Endothelial cell of umbilical vein (primary cell): Measurements from ENCODE around the gene PON1. TPM values are rescaled to one million over a fixed set of nuclear protein-coding genes. Genes with fewer than 3 reads are reported as not detected.

Source experiments
- BruUV-seq: library from RNA; stranded (reverse); fragments of 400-500 nt; replicated peaks from 2 replicates; lab custom pipeline; 2021; lab: Mats Ljungman, UMichigan
- CTCF ChIA-PET: fragments of 300-600, 350-600 bp; sonication (Branson Sonifier 250); formaldehyde crosslinking; loops from one replicate; lab custom pipeline; 2021; ENCODE audit warnings: antibody characterized with exemption, inconsistent platforms; lab: Charles Lee
- POLR2A ChIA-PET: fragments of 300-600, 350-600 bp; sonication (Branson Sonifier 250); formaldehyde crosslinking; loops from one replicate; lab custom pipeline; 2021; ENCODE audit warnings: antibody characterized with exemption, inconsistent platforms; lab: Charles Lee
- DNase-seq: peaks from one replicate; pipeline ENCODE4 v3.0.0-alpha.2; 2011; ENCODE audit warnings: low read depth, low spot score
- FAIRE-seq: peaks from 2 replicates; lab custom pipeline; 2011; peaks lifted over from hg19 to GRCh38; lab: Jason Lieb, UNC
- H2AFZ ChIP-seq: 2 replicates; pipeline ENCODE4 v1.6.0; 2012; ENCODE audit warnings: low read depth, low read length, control low read depth, inconsistent platforms
- H3K27ac ChIP-seq: 2 replicates; pipeline ENCODE4 v1.5.1; 2011; ENCODE audit warnings: low read depth, mild to moderate bottlenecking, control low read depth, low read length, moderate library complexity; ENCODE audit not compliant: insufficient read depth
- H3K27me3 ChIP-seq, 2 experiments: 2 replicates each; pipeline versions ENCODE4 v1.6.0 to v1.6.1; 2011; ENCODE audit warnings: low read length in 2 of 2, mixed read lengths in 1 of 2; ENCODE audit not compliant: control insufficient read depth in 2 of 2, insufficient read depth in 2 of 2
- H3K36me3 ChIP-seq, 2 experiments: 2 replicates in 1 of 2; 3 replicates in 1 of 2; pipeline ENCODE4 v1.5.1; 2011; ENCODE audit warnings: low read length in 2 of 2, mild to moderate bottlenecking in 1 of 2, moderate library complexity in 1 of 2; ENCODE audit not compliant: control insufficient read depth in 2 of 2, insufficient read depth in 2 of 2; ENCODE audit errors: extremely low read depth in 1 of 2
- H3K4me1 ChIP-seq: 3 replicates; pipeline ENCODE4 v1.5.1; 2011; ENCODE audit warnings: mild to moderate bottlenecking, low read length; ENCODE audit not compliant: control insufficient read depth, insufficient read depth; ENCODE audit errors: extremely low read depth
- H3K4me2 ChIP-seq: 2 replicates; pipeline ENCODE4 v1.6.1; 2011; ENCODE audit warnings: low read length, control low read depth, mixed read lengths; ENCODE audit not compliant: insufficient read depth
- H3K4me3 ChIP-seq, 3 experiments: fragments of 200-600 bp in 1 of 3; sonication (generic), shearing (Covaris generic) in 1 of 3; replicated peaks in 1 of 3; 2 replicates each; pipeline ENCODE4 v1.5.1; 2011 to 2016; ENCODE audit warnings: control low read depth in 3 of 3, low read length in 3 of 3, mild to moderate bottlenecking in 2 of 3, inconsistent platforms in 1 of 3, low read depth in 1 of 3, moderate library complexity in 1 of 3; ENCODE audit not compliant: insufficient read depth in 1 of 3
- H3K79me2 ChIP-seq: 2 replicates; pipeline ENCODE4 v1.6.0; 2012; ENCODE audit warnings: low read length, inconsistent platforms; ENCODE audit not compliant: control insufficient read depth, insufficient read depth
- H3K9ac ChIP-seq: replicated peaks from 2 replicates; pipeline ENCODE3; 2011; ENCODE audit warnings: low read length, control low read depth; ENCODE audit not compliant: insufficient read depth; ENCODE audit errors: extremely low read depth
- H3K9me1 ChIP-seq: replicated peaks from 3 replicates; pipeline ENCODE4 v1.6.0; 2011; ENCODE audit warnings: mild to moderate bottlenecking, low read length; ENCODE audit not compliant: control insufficient read depth, insufficient read depth; ENCODE audit errors: extremely low read depth
- H3K9me3 ChIP-seq: replicated peaks from 2 replicates; pipeline ENCODE4 v1.5.1; 2012; ENCODE audit warnings: low read length, inconsistent platforms; ENCODE audit not compliant: control insufficient read depth, insufficient read depth
- H4K20me1 ChIP-seq: replicated peaks from 2 replicates; pipeline ENCODE3; 2011; ENCODE audit warnings: mild to moderate bottlenecking, low read length; ENCODE audit not compliant: control insufficient read depth, insufficient read depth; ENCODE audit errors: extremely low read depth
- EZH2 ChIP-seq: IDR thresholded peaks from 2 replicates; pipeline ENCODE4 v1.6.1; 2012; ENCODE audit warnings: borderline replicate concordance, low read depth, mild to moderate bottlenecking, moderate library complexity, low read length, inconsistent platforms; ENCODE audit not compliant: severe bottlenecking
- FOS ChIP-seq: IDR thresholded peaks from 2 replicates; pipeline ENCODE4 v1.6.1; 2011; ENCODE audit warnings: mild to moderate bottlenecking, low read length, moderate library complexity, borderline replicate concordance; ENCODE audit not compliant: insufficient read depth
- GATA2 ChIP-seq: IDR thresholded peaks from 2 replicates; pipeline ENCODE4 v1.7.0; 2011; ENCODE audit warnings: low read depth, mild to moderate bottlenecking, moderate library complexity, mixed read lengths, low read length; ENCODE audit not compliant: insufficient read length, insufficient read depth
- JUN ChIP-seq: IDR thresholded peaks from 2 replicates; pipeline ENCODE4 v1.6.1; 2011; ENCODE audit warnings: borderline replicate concordance, low read depth; ENCODE audit not compliant: insufficient read length, insufficient read depth
- MYC ChIP-seq: IDR thresholded peaks from one replicate; pipeline ENCODE4 v1.6.1; 2011; ENCODE audit warnings: mild to moderate bottlenecking, low read depth, low read length
- POLR2A ChIP-seq: IDR thresholded peaks from 2 replicates; pipeline ENCODE4 v1.6.1; 2012; ENCODE audit warnings: low read depth, mild to moderate bottlenecking, control low read depth, low read length
- POLR2AphosphoS5 ChIP-seq: IDR thresholded peaks from 2 replicates; pipeline ENCODE4 v1.6.1; 2012; ENCODE audit warnings: low read depth, mild to moderate bottlenecking, control low read depth, low read length, moderate library complexity; ENCODE audit not compliant: insufficient read depth
- dilution Hi-C: fragments of 300-500 bp; cut with MboI; formaldehyde crosslinking; loops from one replicate; pipeline ENCODE4 v1.15.0; 2019; ENCODE audit warnings: low sequenced_read_pairs; ENCODE audit not compliant: extremely low pct_ligation_motif_present
- intact Hi-C: fragments of 100-400 bp; cut with micrococcal nuclease; formaldehyde crosslinking; loops from one replicate; pipeline ENCODE4 v1.10.0; 2022
- polyA plus RNA-seq, 4 experiments: library from polyadenylated mRNA; depleted of rRNA in 3 of 4; stranded (reverse) in 3 of 4; unstranded in 1 of 4; fragments of >200 nt; gene quantifications; 2 replicates each; pipeline versions ENCODE4 v1.2.1 to v1.2.3, GENCODE V29; 2011 to 2012; ENCODE audit warnings: missing spikeins in 1 of 4
- total RNA-seq: library from RNA; stranded (reverse); gene quantifications from 2 replicates; pipeline ENCODE4 v1.2.3, GENCODE V29; 2021
- TF ChIP-seq, protein P1 (sequence below): IDR thresholded peaks from 2 replicates; pipeline ENCODE4 v1.6.1; 2011; ENCODE audit not compliant: insufficient read depth, insufficient read length
- TF ChIP-seq, protein P2 (sequence below), 2 donors: IDR thresholded peaks; 1 replicate in 1 of 2; 2 replicates in 1 of 2; pipeline ENCODE4 v1.5.1; 2011; ENCODE audit warnings: low read length in 2 of 2, mild to moderate bottlenecking in 2 of 2, moderate library complexity in 2 of 2, control low read depth in 1 of 2, inconsistent platforms in 1 of 2, low read depth in 1 of 2; ENCODE audit not compliant: insufficient read depth in 1 of 2; ENCODE audit errors: extremely low read depth in 1 of 2

PON1 gene
- total and polyA plus RNA-seq, 2 donors (not counting 3 experiments of a cell fraction or from before 2014, with no cell fraction given), result not detected

DNA sequence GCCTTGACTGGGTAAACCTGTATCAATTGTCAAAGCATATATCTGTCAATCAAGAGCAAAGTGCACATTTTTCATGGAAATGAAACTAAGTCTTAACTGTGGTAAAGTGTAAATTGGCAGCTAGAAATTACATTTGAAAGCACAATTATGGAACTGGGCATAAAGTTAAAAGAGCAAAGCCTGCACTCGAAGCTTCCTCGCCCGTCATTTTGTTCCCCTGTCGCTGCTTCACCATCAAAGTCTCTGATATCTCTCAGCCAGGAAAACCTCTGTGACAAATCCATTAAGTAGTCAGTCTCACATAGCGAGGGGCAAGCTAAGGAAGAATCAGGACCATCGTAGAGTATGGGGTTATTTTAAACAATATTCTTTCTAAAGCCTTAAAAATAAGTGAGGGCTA, 27.9 kb downstream of the PON1 start:
- Histone ChIP-seq H3K4me2 (no peak overlapping the region), H3K9me1 (no peaks in the 10 kb centered on the region), H2AFZ (no peak overlapping the region), H3K9me3 (no peaks in the 10 kb centered on the region), H3K27me3 (no peaks in the 10 kb centered on the region), H3K4me3 (no peak overlapping the region), H3K79me2 (no peaks in the 10 kb centered on the region), H4K20me1 (no peaks in the 10 kb centered on the region), H3K27ac (no peak overlapping the region), H3K4me1 (no peaks in the 10 kb centered on the region), H3K9ac (no peak overlapping the region), H3K36me3 (no peaks in the 10 kb centered on the region)
- intact Hi-C loops (no loop called here), dilution Hi-C loops (no loop called here)
- no TSS peak for BruUV-seq
- CTCF ChIA-PET, result interaction anchor here (0.8 to 1.3 kb wide), 2 partner anchors 181 to 847 kb away, joined by 3 read pairs; no protein-coding TSS in a partner anchor
- DNase-seq, result no peak
- no peak for FAIRE-seq
- no peak for TF ChIP-seq POLR2AphosphoS5
- no peak for TF ChIP-seq GATA2
- no peak for TF ChIP-seq FOS
- TF ChIP-seq JUN, result no peak
- no peak for TF ChIP-seq POLR2A
- TF ChIP-seq EZH2, result no peak
- no peak for TF ChIP-seq MYC
- TF ChIP-seq, protein P1, sequence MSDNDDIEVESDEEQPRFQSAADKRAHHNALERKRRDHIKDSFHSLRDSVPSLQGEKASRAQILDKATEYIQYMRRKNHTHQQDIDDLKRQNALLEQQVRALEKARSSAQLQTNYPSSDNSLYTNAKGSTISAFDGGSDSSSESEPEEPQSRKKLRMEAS, result no peak
- POLR2A ChIA-PET, result no interaction called here

DNA sequence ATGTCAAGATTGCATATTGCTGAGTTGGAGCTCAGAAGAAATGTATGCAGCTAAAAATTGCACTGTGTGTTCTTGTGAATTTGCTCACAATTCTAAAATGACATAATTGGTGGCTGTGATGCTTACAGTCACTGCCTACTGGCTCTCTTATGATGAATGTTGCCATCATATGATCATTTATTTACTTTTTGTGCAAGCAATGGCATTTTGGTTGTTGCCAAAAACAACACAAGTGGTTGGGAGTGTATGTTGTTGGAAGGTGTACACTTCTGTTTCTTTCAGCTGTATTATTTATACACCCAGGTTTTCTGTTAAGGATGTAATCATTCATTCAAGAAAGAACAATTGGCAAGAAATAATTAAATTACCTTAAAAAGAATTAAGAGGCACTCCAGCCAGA, 28.9 kb downstream of the PON1 start:
- H3K36me3 ChIP-seq, result no peaks in the 10 kb centered on the region
- no peak for FAIRE-seq

More for the DNA sequence above, 28.9 kb downstream of the PON1 start:
- H3K4me2 ChIP-seq, result no peak overlapping the region
- no peak overlapping the region for H2AFZ ChIP-seq
- no peaks in the 10 kb centered on the region for H4K20me1 ChIP-seq
- intact Hi-C loops (no loop called here), dilution Hi-C loops (no loop called here)
- ChIA-PET CTCF (interaction anchor here (1.3 kb wide), 1 partner anchor 182 kb away, joined by 3 read pairs; no protein-coding TSS in a partner anchor), POLR2A (no interaction called here)
- H3K9ac ChIP-seq, result no peak overlapping the region
- no peaks in the 10 kb centered on the region for H3K79me2 ChIP-seq
- H3K9me3 ChIP-seq, result no peaks in the 10 kb centered on the region
- no peak for TF ChIP-seq GATA2
- TF ChIP-seq POLR2A, result no peak
- TF ChIP-seq, protein P2, sequence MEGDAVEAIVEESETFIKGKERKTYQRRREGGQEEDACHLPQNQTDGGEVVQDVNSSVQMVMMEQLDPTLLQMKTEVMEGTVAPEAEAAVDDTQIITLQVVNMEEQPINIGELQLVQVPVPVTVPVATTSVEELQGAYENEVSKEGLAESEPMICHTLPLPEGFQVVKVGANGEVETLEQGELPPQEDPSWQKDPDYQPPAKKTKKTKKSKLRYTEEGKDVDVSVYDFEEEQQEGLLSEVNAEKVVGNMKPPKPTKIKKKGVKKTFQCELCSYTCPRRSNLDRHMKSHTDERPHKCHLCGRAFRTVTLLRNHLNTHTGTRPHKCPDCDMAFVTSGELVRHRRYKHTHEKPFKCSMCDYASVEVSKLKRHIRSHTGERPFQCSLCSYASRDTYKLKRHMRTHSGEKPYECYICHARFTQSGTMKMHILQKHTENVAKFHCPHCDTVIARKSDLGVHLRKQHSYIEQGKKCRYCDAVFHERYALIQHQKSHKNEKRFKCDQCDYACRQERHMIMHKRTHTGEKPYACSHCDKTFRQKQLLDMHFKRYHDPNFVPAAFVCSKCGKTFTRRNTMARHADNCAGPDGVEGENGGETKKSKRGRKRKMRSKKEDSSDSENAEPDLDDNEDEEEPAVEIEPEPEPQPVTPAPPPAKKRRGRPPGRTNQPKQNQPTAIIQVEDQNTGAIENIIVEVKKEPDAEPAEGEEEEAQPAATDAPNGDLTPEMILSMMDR (IDR thresholded peaks at IDR 0.05; ENCODE audit: extremely low read depth in 1 of 2, insufficient read depth in 1 of 2, low read depth in 1 of 2, low read length in 2 of 2), result no peak
- TF ChIP-seq EZH2, result no peak
- TF ChIP-seq, protein P1, result no peak
- TF ChIP-seq JUN, result no peak
- TF ChIP-seq MYC, result no peak
- no peak for TF ChIP-seq POLR2AphosphoS5
- no peak for TF ChIP-seq FOS
- BruUV-seq, result no TSS peak
- no peak overlapping the region for H3K27ac ChIP-seq
- H3K4me3 ChIP-seq, result no peak overlapping the region
- H3K4me1 ChIP-seq, result no peaks in the 10 kb centered on the region
- H3K27me3 ChIP-seq, result no peaks in the 10 kb centered on the region
- H3K9me1 ChIP-seq, result no peaks in the 10 kb centered on the region
- no peak for DNase-seq
